ENCODE measurements around the gene PNPO.

The PNPO gene

GRCh38 chr17:47941246-47942095, at the start of gene PNPO:
Gene PNPO, plus strand, starts transcription at chr17:47941571. Its CDS starts 105 bp downstream, at chr17:47941676.
- TF ChIP-seq POLR2A (IDR thresholded peaks at IDR 0.05; ENCODE audit: low read length) (peak; percentile 82), GATA1 (IDR thresholded peaks at IDR 0.05; ENCODE audit: low read depth, low read length) (no peak)
- peak; percentile 94 to 95 for DNase-seq

- no peak for TF ChIP-seq GATA1 (IDR thresholded peaks at IDR 0.05; ENCODE audit: low read depth, low read length)
- no peak for TF ChIP-seq POLR2A (IDR thresholded peaks at IDR 0.05; ENCODE audit: low read length)
- DNase-seq, result peak; percentile 45 to 52
Measured at GRCh38 chr17:47894498-47895346, 46.6 kb upstream of the PNPO start.

- peak; percentile 73 to 83 for DNase-seq
- TF ChIP-seq POLR2A (IDR thresholded peaks at IDR 0.05; ENCODE audit: low read length), result peak; percentile 97
- no peak for TF ChIP-seq GATA1 (IDR thresholded peaks at IDR 0.05; ENCODE audit: low read depth, low read length)
Measured at GRCh38 chr17:47895347-47895855, 46.0 kb upstream of the PNPO start.

- no peak for TF ChIP-seq GATA1 (IDR thresholded peaks at IDR 0.05; ENCODE audit: low read depth, low read length)
- peak; percentile 83 for TF ChIP-seq POLR2A (IDR thresholded peaks at IDR 0.05; ENCODE audit: low read length)
- DNase-seq, result peak; percentile 100
Measured at GRCh38 chr17:47895856-47896671, 45.3 kb upstream of the PNPO start, which contains the start of gene SP2. Gene SP2, plus strand, starts transcription at chr17:47896236. Its CDS starts 51 bp downstream, at chr17:47896287.

GRCh38 chr17:47896672-47897490, 44.5 kb upstream of the PNPO start:
- DNase-seq, result peak in 1 of 2 experiments; percentile 63
- TF ChIP-seq POLR2A (IDR thresholded peaks at IDR 0.05; ENCODE audit: low read length) (peak; percentile 45), GATA1 (IDR thresholded peaks at IDR 0.05; ENCODE audit: low read depth, low read length) (no peak)

- TF ChIP-seq GATA1 (IDR thresholded peaks at IDR 0.05; ENCODE audit: low read depth, low read length), result no peak
- TF ChIP-seq POLR2A (IDR thresholded peaks at IDR 0.05; ENCODE audit: low read length), result no peak
- DNase-seq, result no peak
Measured at GRCh38 chr17:47897561-47897960, 43.8 kb upstream of the PNPO start.

- no peak for DNase-seq
- TF ChIP-seq GATA1 (IDR thresholded peaks at IDR 0.05; ENCODE audit: low read depth, low read length), result no peak
- TF ChIP-seq POLR2A (IDR thresholded peaks at IDR 0.05; ENCODE audit: low read length), result no peak
Measured at GRCh38 chr17:47898241-47898640, 43.1 kb upstream of the PNPO start.

- TF ChIP-seq POLR2A (IDR thresholded peaks at IDR 0.05; ENCODE audit: low read length) (no peak), GATA1 (IDR thresholded peaks at IDR 0.05; ENCODE audit: low read depth, low read length) (no peak)
- DNase-seq, result no peak
Measured at GRCh38 chr17:47899643-47900042, 41.7 kb upstream of the PNPO start.

- TF ChIP-seq POLR2A (IDR thresholded peaks at IDR 0.05; ENCODE audit: low read length) (no peak), GATA1 (IDR thresholded peaks at IDR 0.05; ENCODE audit: low read depth, low read length) (no peak)
Measured at GRCh38 chr17:47901423-47901822, 39.9 kb upstream of the PNPO start.

GRCh38 chr17:47902039-47902744, 39.2 kb upstream of the PNPO start:
- no peak for DNase-seq
- TF ChIP-seq POLR2A (IDR thresholded peaks at IDR 0.05; ENCODE audit: low read length) (no peak), GATA1 (IDR thresholded peaks at IDR 0.05; ENCODE audit: low read depth, low read length) (no peak)

More at GRCh38 chr17:47901423-47901822, 39.9 kb upstream of the PNPO start:
- DNase-seq, result no peak

GRCh38 chr17:47905221-47905733, 36.1 kb upstream of the PNPO start:
- no peak for DNase-seq
- no peak for TF ChIP-seq GATA1 (IDR thresholded peaks at IDR 0.05; ENCODE audit: low read depth, low read length)
- TF ChIP-seq POLR2A (IDR thresholded peaks at IDR 0.05; ENCODE audit: low read length), result no peak

- no peak for TF ChIP-seq GATA1 (IDR thresholded peaks at IDR 0.05; ENCODE audit: low read depth, low read length)
- no peak for TF ChIP-seq POLR2A (IDR thresholded peaks at IDR 0.05; ENCODE audit: low read length)
- no peak for DNase-seq
Measured at GRCh38 chr17:47906443-47906842, 34.9 kb upstream of the PNPO start.

All from erythroblast (primary cell).